Liver (tissue), 9 donors: ENCODE results near the gene UGT1A10. TPM values are rescaled to one million over a fixed set of nuclear protein-coding genes. Genes with fewer than 3 reads are reported as not detected.

ENCODE experiments used
- DNase-seq: peaks from one replicate; pipeline ENCODE4 v3.0.0-alpha.2; 2017; ENCODE audit warnings: low spot score
- H3K27ac ChIP-seq, 2 donors: one replicate each; pipeline ENCODE4 v1.7.0; 2013; ENCODE audit warnings: inconsistent platforms in 2 of 2, low read length in 2 of 2, control low read depth in 1 of 2, low read depth in 1 of 2, mild to moderate bottlenecking in 1 of 2
- H3K27me3 ChIP-seq, 4 donors: one replicate each; pipeline versions ENCODE4 v1.6.1 to v1.7.0; 2013; ENCODE audit warnings: low read length in 3 of 4, inconsistent platforms in 1 of 4, mild to moderate bottlenecking in 1 of 4, moderate library complexity in 1 of 4; ENCODE audit not compliant: control insufficient read depth in 4 of 4, insufficient read depth in 4 of 4
- H3K36me3 ChIP-seq, 4 donors: one replicate each; pipeline versions ENCODE4 v1.6.1 to v1.7.0; 2013; ENCODE audit warnings: low read length in 3 of 4, mild to moderate bottlenecking in 3 of 4, low read depth in 1 of 4, moderate library complexity in 1 of 4; ENCODE audit not compliant: control insufficient read depth in 4 of 4, insufficient read depth in 3 of 4
- H3K4me1 ChIP-seq, 4 donors: one replicate each; pipeline versions ENCODE4 v1.6.1 to v1.7.0; 2013; ENCODE audit warnings: low read length in 3 of 4, mild to moderate bottlenecking in 3 of 4, moderate library complexity in 1 of 4; ENCODE audit not compliant: control insufficient read depth in 4 of 4, insufficient read depth in 4 of 4
- H3K4me3 ChIP-seq, 3 donors: one replicate each; pipeline versions ENCODE4 v1.6.1 to v1.7.0; 2013; ENCODE audit warnings: low read length in 3 of 3, control low read depth in 1 of 3, low read depth in 1 of 3, mild to moderate bottlenecking in 1 of 3
- H3K9ac ChIP-seq, 2 donors: one replicate each; pipeline ENCODE4 v1.7.0; 2013; ENCODE audit warnings: low read length in 2 of 2, mild to moderate bottlenecking in 2 of 2, moderate library complexity in 2 of 2, control low read depth in 1 of 2, low read depth in 1 of 2
- H3K9me3 ChIP-seq, 4 donors: one replicate each; pipeline versions ENCODE4 v1.6.1 to v1.7.0; 2013; ENCODE audit warnings: low read length in 3 of 4; ENCODE audit not compliant: control insufficient read depth in 4 of 4
- EGR1 ChIP-seq, 2 donors: IDR thresholded peaks; 2 replicates each; pipeline ENCODE4 v1.6.1; 2016 to 2018; ENCODE audit warnings: antibody characterized with exemption in 2 of 2, low read depth in 2 of 2
- FOXA2 ChIP-seq: IDR thresholded peaks from 2 replicates; pipeline ENCODE4 v1.6.1; 2016; ENCODE audit warnings: antibody characterized with exemption
- HNF4A ChIP-seq, 2 donors: conservative IDR thresholded peaks; 2 replicates each; pipeline ENCODE4 v1.6.1; 2016; ENCODE audit warnings: antibody characterized with exemption in 2 of 2, mild to moderate bottlenecking in 2 of 2
- NR2F2 ChIP-seq: IDR thresholded peaks from 2 replicates; pipeline ENCODE4 v1.6.1; 2016; ENCODE audit warnings: antibody characterized with exemption
- RXRA ChIP-seq, 2 donors: IDR thresholded peaks; 2 replicates each; pipeline ENCODE4 v1.6.1; 2017 to 2018; ENCODE audit warnings: antibody characterized with exemption in 2 of 2, mild to moderate bottlenecking in 1 of 2
- TAF1 ChIP-seq: conservative IDR thresholded peaks from 2 replicates; pipeline ENCODE4 v1.6.1; 2016; ENCODE audit warnings: antibody characterized with exemption, mild to moderate bottlenecking
- WGBS: extraction: QIAGEN DNeasy Blood & Tissue Kit; methylation state at CpG from one replicate; pipeline ENCODE4 v1.1.7; 2013; 5-methylcytosine and 5-hydroxymethylcytosine counted together
- polyA plus RNA-seq, 2 donors: library from polyadenylated mRNA; stranded (reverse) in 1 of 2; unstranded in 1 of 2; fragments of 200-250 nt in 1 of 2; fragments of >200 nt in 1 of 2; fragmentation: Nextera tagmentation in 1 of 2; extraction: Ambion mirVana in 1 of 2; gene quantifications; one replicate each; pipeline versions ENCODE4 v1.2.1 to v1.2.3, GENCODE V29; 2013 to 2015
- total RNA-seq, 2 donors: library from RNA; depleted of rRNA; stranded (reverse); fragments of >200 nt; gene quantifications; one replicate each; pipeline ENCODE4 v1.2.3, GENCODE V29; 2014
- donor health status: healthy.
- donor health status: healthy.
- donor health status: healthy.
- donor health status: healthy.
- donor health status: healthy.

UGT1A10 gene
- total and polyA plus RNA-seq, 4 donors = 0.08 TPM; not detected in 2

DNA sequence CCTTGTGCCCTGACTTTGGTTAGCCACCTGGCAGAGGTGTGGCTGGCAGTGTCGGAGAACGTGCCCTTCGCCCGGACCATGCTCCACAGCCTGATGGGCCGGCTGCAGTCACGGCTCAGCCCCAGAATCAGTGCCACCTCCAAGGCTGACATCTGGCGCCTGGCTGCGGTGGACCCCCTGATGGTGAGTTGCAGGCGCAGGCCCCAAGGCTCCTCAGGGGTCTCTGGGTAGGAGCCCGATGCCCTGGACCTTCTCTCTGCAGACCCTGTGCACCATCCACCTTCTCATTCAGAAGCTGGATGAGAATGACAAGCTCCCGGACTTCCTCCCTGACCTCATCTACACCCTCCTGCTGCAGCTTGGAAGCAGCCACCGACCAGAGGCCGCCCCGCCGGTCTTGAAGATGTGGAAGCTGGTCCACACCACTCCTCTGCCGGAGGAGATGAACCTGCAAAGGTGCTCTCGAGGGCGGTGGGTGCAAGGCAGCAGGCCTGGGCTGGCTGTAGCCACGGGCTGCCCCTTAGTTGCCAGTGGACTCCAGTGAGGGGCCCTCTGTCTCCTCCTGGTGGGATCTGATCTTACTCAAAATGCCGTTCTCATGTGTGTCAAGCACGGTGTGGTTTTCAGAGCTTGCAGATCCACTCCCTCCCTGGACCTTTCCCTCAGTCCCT lies 186.0 kb downstream of the UGT1A10 start:
- 64% methylated on average over 21 of the region's 21 CpGs for WGBS

More for the DNA sequence above, 186.0 kb downstream of the UGT1A10 start:
- Histone ChIP-seq H3K4me1 (peaks cover 6 to 38% (median 24%) of the 10 kb centered on the region in 4 donors), H3K4me3 (peak overlapping the region in 1 of 3 donors; percentile 38), H3K9ac (peak overlapping the region; percentile 32 to 68), H3K27ac (peak overlapping the region; percentile 87 to 88), H3K27me3 (no peaks in the 10 kb centered on the region), H3K36me3 (no peaks in the 10 kb centered on the region), H3K9me3 (no peaks in the 10 kb centered on the region)
- no peak for DNase-seq
- TF ChIP-seq EGR1 (IDR thresholded peaks at IDR 0.05; ENCODE audit: low read depth in 2 of 2) = no peak
- peak in 1 of 2 donors; percentile 71 for TF ChIP-seq RXRA (IDR thresholded peaks at IDR 0.05)
- TF ChIP-seq TAF1 = no peak
- TF ChIP-seq FOXA2 = no peak
- TF ChIP-seq HNF4A (conservative IDR thresholded peaks at IDR 0.05) = peak in 1 of 2 donors; percentile 63
- TF ChIP-seq NR2F2 = no peak

Other genes with a start within 250 kb of the UGT1A10 start
- 10 to 100 TPM; 12.0 to 29.0 TPM for gene USP40, start 69.7 kb upstream of the UGT1A10 start, total RNA-seq
- gene USP40, start 69.7 kb upstream of the UGT1A10 start, polyA plus RNA-seq = 10 to 100 TPM; 13.7 to 20.4 TPM
- under 1 TPM in 1 of 2 donors, not detected in 1; 0.17 TPM for gene UGT1A8, start 18.8 kb upstream of the UGT1A10 start, total RNA-seq
- gene UGT1A8, start 18.8 kb upstream of the UGT1A10 start, polyA plus RNA-seq = under 1 TPM; 0.48 to 0.51 TPM
- gene UGT1A9, start 35.5 kb downstream of the UGT1A10 start, total RNA-seq = 10 to 100 TPM in 1 of 2 donors, not detected in 1; 14.3 TPM
- 10 to 100 TPM; 23.8 to 62.3 TPM for gene UGT1A9, start 35.5 kb downstream of the UGT1A10 start, polyA plus RNA-seq
- gene UGT1A7, start 45.5 kb downstream of the UGT1A10 start, total RNA-seq = 1 to 10 TPM in 1 of 2 donors, not detected in 1; 2.2 TPM
- under 1 TPM; 0.02 to 0.38 TPM for gene UGT1A7, start 45.5 kb downstream of the UGT1A10 start, polyA plus RNA-seq
- gene UGT1A6, start 56.4 kb downstream of the UGT1A10 start, total RNA-seq = 10 to 100 TPM in 1 of 2 donors, not detected in 1; 46.5 TPM
- gene UGT1A6, start 56.4 kb downstream of the UGT1A10 start, polyA plus RNA-seq = 100 to 1,000 TPM in 1 of 2 donors, 10 to 100 TPM in 1; 33.4 to 103 TPM
- gene UGT1A5, start 76.5 kb downstream of the UGT1A10 start, total RNA-seq = 1 to 10 TPM in 1 of 2 donors, not detected in 1; 1.6 TPM
- 1 to 10 TPM in 1 of 2 donors, under 1 TPM in 1; 0.14 to 1.8 TPM for gene UGT1A5, start 76.5 kb downstream of the UGT1A10 start, polyA plus RNA-seq
- 100 to 1,000 TPM in 1 of 2 donors, not detected in 1; 136 TPM for gene UGT1A4, start 82.3 kb downstream of the UGT1A10 start, total RNA-seq
- gene UGT1A4, start 82.3 kb downstream of the UGT1A10 start, polyA plus RNA-seq = 100 to 1,000 TPM; 103 to 446 TPM
- 10 to 100 TPM in 1 of 2 donors, not detected in 1; 18.2 TPM for gene UGT1A3, start 92.6 kb downstream of the UGT1A10 start, total RNA-seq
- gene UGT1A3, start 92.6 kb downstream of the UGT1A10 start, polyA plus RNA-seq = 10 to 100 TPM in 1 of 2 donors, 1 to 10 TPM in 1; 7.0 to 61.6 TPM
- gene UGT1A1, start 123.8 kb downstream of the UGT1A10 start, total RNA-seq = 100 to 1,000 TPM in 1 of 2 donors, not detected in 1; 145 TPM
- 100 to 1,000 TPM; 288 to 386 TPM for gene UGT1A1, start 123.8 kb downstream of the UGT1A10 start, polyA plus RNA-seq
- gene MROH2A, start 141.9 kb downstream of the UGT1A10 start, total RNA-seq = under 1 TPM in 1 of 2 donors, not detected in 1; 0.08 TPM
- under 1 TPM; 0.09 to 0.28 TPM for gene MROH2A, start 141.9 kb downstream of the UGT1A10 start, polyA plus RNA-seq
- gene HJURP, start 218.1 kb downstream of the UGT1A10 start, total RNA-seq = 10 to 100 TPM in 1 of 2 donors, under 1 TPM in 1; 0.08 to 32.9 TPM
- gene HJURP, start 218.1 kb downstream of the UGT1A10 start, polyA plus RNA-seq = 1 to 10 TPM in 1 of 2 donors, under 1 TPM in 1; 0.94 to 1.9 TPM